Right ventricle myocardium superior (tissue), 1 donor: ENCODE data around the gene PLEK. TPM values are rescaled to one million over a fixed set of nuclear protein-coding genes. Genes with fewer than 3 reads are reported as not detected.

Experiments
- ATAC-seq: fragments of 200-7000 bp; cut with Tn5 transposase; one replicate; pipeline ENCODE4 v1.9.1; 2020; ENCODE audit warnings: mild to moderate bottlenecking; ENCODE audit not compliant: poor library complexity
- DNase-seq: peaks from one replicate; pipeline ENCODE4 v3.0.0-alpha.2; 2020
- intact Hi-C: fragments of 100-400 bp; cut with DNase I; formaldehyde crosslinking; loops from one replicate; pipeline ENCODE4 v1.11.2; 2022
- long read RNA-seq: library from polyadenylated mRNA; unstranded; transcript quantifications from one replicate; pipeline ENCODE4 v2.0.0, GENCODE V29; 2021
- total RNA-seq: library from RNA; stranded (reverse); fragmentation: NEBNext Ultra II Directional; extraction: Animal tissue kit (Norgen Biotek cat#: 25700); gene quantifications from one replicate; pipeline ENCODE4 v1.2.1, GENCODE V29; 2021
- donor health status: DM: no; HTN: yes; CAD: no; lungs with severe emphysema.

PLEK gene
- total RNA-seq: 4.7 TPM
- long read RNA-seq, transcript PLEK-201 (9 exons, 2,869 nt): major isoform, 9 of 10 reads
- long read RNA-seq, partial matches to known transcripts: 1 of 10 reads
- long read RNA-seq, other reads (novel, unspliced or antisense): 0 of 10 reads

GRCh38 chr2:68365087-68365486 lies at the start of gene PLEK:
PLEK (plus strand) TSS chr2:68365282; CDS start chr2:68365352, 70 bp downstream.
- DNase-seq: peak; percentile 79
- peak; percentile 67 for ATAC-seq
- intact Hi-C loops: loop anchor here (5.0 kb wide), 1 partner anchor 243 kb away; no protein-coding TSS in a partner anchor

GRCh38 chr2:68316111-68316510 lies 49.0 kb upstream of the PLEK start:
- intact Hi-C loops: no loop called here
- DNase-seq: no peak

GRCh38 chr2:68317971-68318913 lies 46.8 kb upstream of the PLEK start:
- peak; percentile 42 for DNase-seq
- ATAC-seq: peak; percentile 27
- intact Hi-C loops: no loop called here

More at GRCh38 chr2:68316111-68316510, 49.0 kb upstream of the PLEK start:
- ATAC-seq: no peak

GRCh38 chr2:68318914-68319397 lies 46.1 kb upstream of the PLEK start:
- DNase-seq: peak; percentile 54
- intact Hi-C loops: no loop called here
- peak; percentile 70 for ATAC-seq

GRCh38 chr2:68319398-68320117 lies 45.5 kb upstream of the PLEK start, which contains the start of gene CNRIP1:
CNRIP1 (minus strand) TSS chr2:68319949; CDS start chr2:68319400, 549 bp downstream.
- intact Hi-C loops: no loop called here
- ATAC-seq (peak; percentile 90), DNase-seq (peak; percentile 79)

- DNase-seq: no peak
- intact Hi-C loops: no loop called here
- no peak for ATAC-seq
Measured at GRCh38 chr2:68320118-68320641, 44.9 kb upstream of the PLEK start.

GRCh38 chr2:68325056-68325455 lies 40.0 kb upstream of the PLEK start:
- DNase-seq (no peak), ATAC-seq (no peak)
- intact Hi-C loops: no loop called here

GRCh38 chr2:68328901-68329300 lies 36.2 kb upstream of the PLEK start:
- intact Hi-C loops: no loop called here
- ATAC-seq (no peak), DNase-seq (no peak)

GRCh38 chr2:68330691-68331090 lies 34.4 kb upstream of the PLEK start:
- ATAC-seq (no peak), DNase-seq (no peak)
- intact Hi-C loops: no loop called here

- intact Hi-C loops: no loop called here
- no peak for ATAC-seq
Measured at GRCh38 chr2:68333009-68333408, 32.1 kb upstream of the PLEK start.

GRCh38 chr2:68333931-68334330 lies 31.2 kb upstream of the PLEK start:
- DNase-seq: no peak
- ATAC-seq: no peak
- intact Hi-C loops: no loop called here

More at GRCh38 chr2:68333009-68333408, 32.1 kb upstream of the PLEK start:
- DNase-seq: no peak

GRCh38 chr2:68336192-68336591 lies 28.9 kb upstream of the PLEK start:
- ATAC-seq (no peak), DNase-seq (no peak)
- intact Hi-C loops: no loop called here

GRCh38 chr2:68340226-68341061 lies 24.6 kb upstream of the PLEK start:
- no peak for DNase-seq
- intact Hi-C loops: no loop called here
- no peak for ATAC-seq

GRCh38 chr2:68341062-68341329 lies 24.1 kb upstream of the PLEK start:
- ATAC-seq (no peak), DNase-seq (no peak)
- intact Hi-C loops: no loop called here

- intact Hi-C loops: no loop called here
- DNase-seq (no peak), ATAC-seq (no peak)
Measured at GRCh38 chr2:68341583-68341982, 23.5 kb upstream of the PLEK start.

GRCh38 chr2:68342470-68342869 lies 22.6 kb upstream of the PLEK start:
- intact Hi-C loops: no loop called here
- DNase-seq: no peak
- ATAC-seq: no peak

GRCh38 chr2:68344031-68344430 lies 21.1 kb upstream of the PLEK start:
- DNase-seq (no peak), ATAC-seq (no peak)
- intact Hi-C loops: no loop called here

GRCh38 chr2:68345129-68345875 lies 19.8 kb upstream of the PLEK start:
- intact Hi-C loops: no loop called here
- ATAC-seq (no peak), DNase-seq (no peak)
